Activated CD4-positive, alpha-beta T cell treated with anti-CD3 and anti-CD28 coated beads, Interleukin-2, amount 10 ng/mL, durations not matched to agents 7 days and 5 days (primary cell): ENCODE results near the gene WWOX. TPM values are rescaled to one million over a fixed set of nuclear protein-coding genes. Genes with fewer than 3 reads are reported as not detected.
"Not testable (repeated sequence)": the region's sequence is repeated elsewhere in the genome, so short reads cannot be mapped to it uniquely, and the experiment has no call there.

Experiments used
- CTCF ChIA-PET: fragments of 350-600 bp; sonication (Branson Sonifier 250); formaldehyde crosslinking; loops from one replicate; lab custom pipeline; 2021; ENCODE audit warnings: antibody characterized with exemption; lab: Charles Lee
- POLR2A ChIA-PET: fragments of 350-600 bp; sonication (Branson Sonifier 250); formaldehyde crosslinking; loops from one replicate; lab custom pipeline; 2021; ENCODE audit warnings: antibody characterized with exemption; lab: Charles Lee
- DNase-seq: peaks from one replicate; pipeline ENCODE4 v3.0.0-alpha.2; 2020
- H3K27ac Mint-ChIP-seq: one replicate; pipeline ENCODE4 v1.8.0; 2021; ENCODE audit warnings: mild to moderate bottlenecking, moderate library complexity, mixed read lengths
- H3K27me3 Mint-ChIP-seq: one replicate; pipeline ENCODE4 v1.8.0; 2021; ENCODE audit warnings: mixed read lengths
- H3K36me3 Mint-ChIP-seq: one replicate; pipeline ENCODE4 v1.8.0; 2021; ENCODE audit warnings: low read depth, mixed read lengths
- H3K4me1 Mint-ChIP-seq: one replicate; pipeline ENCODE4 v1.8.0; 2021; ENCODE audit warnings: mixed read lengths
- H3K4me3 Mint-ChIP-seq: one replicate; pipeline ENCODE4 v1.8.0; 2021; ENCODE audit warnings: mild to moderate bottlenecking, moderate library complexity, mixed read lengths
- H3K9me3 Mint-ChIP-seq: one replicate; pipeline ENCODE4 v1.8.0; 2021; ENCODE audit warnings: mixed read lengths
- total RNA-seq, 2 experiments: library from RNA; stranded (reverse); gene quantifications; one replicate each; pipeline ENCODE4 v1.2.3, GENCODE V29; 2021

Gene WWOX
- total RNA-seq, 2 experiments from 2014 or later: 22.2 to 28.9 TPM

DNA sequence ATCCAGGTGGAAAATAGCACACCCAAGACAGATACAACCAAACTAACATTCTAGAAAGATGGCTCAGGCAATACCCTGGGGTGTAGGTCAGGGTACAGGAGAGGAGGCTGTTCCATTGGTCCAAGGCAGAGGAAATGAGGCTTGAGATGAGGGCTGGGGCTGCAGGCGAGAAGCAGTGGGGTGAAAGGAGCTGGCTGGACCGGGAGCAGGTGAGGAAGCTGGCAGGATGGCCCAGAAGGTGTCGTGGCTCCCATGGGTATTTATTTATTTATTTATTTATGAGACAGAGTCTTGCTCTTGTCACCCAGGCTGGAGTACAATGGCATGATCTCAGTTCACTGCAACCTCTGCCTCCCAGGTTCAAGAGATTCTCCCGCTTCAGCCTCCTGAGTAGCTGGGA is 1161.4 kb downstream of the WWOX start:
- H3K36me3 Mint-ChIP-seq, H3K4me3 Mint-ChIP-seq, POLR2A ChIA-PET, DNase-seq, H3K27ac Mint-ChIP-seq, H3K4me1 Mint-ChIP-seq: not testable (repeated sequence)
- peaks cover 13% of the 10 kb centered on the region for H3K9me3 Mint-ChIP-seq
- CTCF ChIA-PET: interaction anchor here (0.5 to 1.4 kb wide), 4 partner anchors 9 to 71 kb away, joined by 3 to 6 read pairs (median 3); no protein-coding TSS in a partner anchor
- H3K27me3 Mint-ChIP-seq: peaks cover 28% of the 10 kb centered on the region

DNA sequence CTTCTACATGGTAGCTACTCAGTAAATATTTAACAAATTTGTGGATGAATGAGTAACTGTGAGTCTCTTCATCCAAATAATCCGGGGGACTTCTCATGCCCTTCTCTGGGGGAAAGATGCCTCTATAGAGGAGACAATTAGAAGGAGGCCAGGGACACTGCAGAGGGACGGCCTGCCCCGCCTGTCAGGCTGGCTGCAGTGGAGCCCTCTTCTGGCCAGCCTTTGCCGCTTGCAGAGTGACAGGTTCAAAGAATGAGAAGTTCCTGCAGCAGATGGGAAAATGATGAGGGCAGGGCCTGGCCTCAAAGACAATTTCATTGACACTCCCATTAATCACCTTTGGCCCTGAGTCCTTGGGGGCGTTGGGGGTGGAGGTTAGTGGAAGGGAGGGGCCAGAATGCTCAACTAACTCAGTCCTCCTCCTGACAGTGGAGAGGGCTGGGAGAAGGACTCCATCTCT is 1162.1 kb downstream of the WWOX start:
- CTCF ChIA-PET: interaction anchor here (0.6 to 3.6 kb wide), 4 partner anchors 8 to 71 kb away, joined by 3 to 16 read pairs (median 4); no protein-coding TSS in a partner anchor
- peaks cover 32% of the 10 kb centered on the region for H3K27me3 Mint-ChIP-seq
- peaks cover 16% of the 10 kb centered on the region for H3K9me3 Mint-ChIP-seq
- DNase-seq: no peak
- POLR2A ChIA-PET: no interaction called here
- H3K4me3 Mint-ChIP-seq: no peak overlapping the region
- H3K27ac Mint-ChIP-seq: no peak overlapping the region
- H3K36me3 Mint-ChIP-seq: no peaks in the 10 kb centered on the region
- H3K4me1 Mint-ChIP-seq: peaks cover 3% of the 10 kb centered on the region

DNA sequence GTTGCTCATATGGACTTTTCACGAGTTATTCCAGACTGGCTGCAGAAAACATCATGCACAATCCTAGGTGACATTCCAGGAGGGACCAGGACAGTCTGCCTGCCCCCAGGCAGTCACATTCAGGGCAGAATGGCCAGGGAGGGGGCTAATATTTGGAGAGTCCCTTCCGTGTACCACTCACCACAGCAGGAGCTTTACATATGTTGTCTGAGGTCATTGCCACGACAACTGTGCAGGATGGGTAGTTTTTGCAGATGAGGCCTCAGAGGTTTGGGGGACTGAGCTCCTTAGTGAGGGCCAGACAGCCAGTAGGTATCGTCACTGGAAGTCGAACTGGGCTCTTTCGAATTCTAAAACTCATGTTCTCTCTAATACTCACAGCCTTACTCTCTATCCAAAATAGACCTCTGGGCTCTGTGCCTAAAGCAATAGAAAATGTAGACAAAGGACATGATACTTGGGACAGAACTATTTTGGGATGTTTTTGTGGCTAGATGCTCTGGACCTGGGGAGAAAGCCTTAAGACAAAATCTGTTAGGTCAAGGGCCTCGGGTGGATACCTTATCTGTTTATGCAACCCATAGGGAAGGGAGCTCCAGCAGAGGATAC is 1162.6 kb downstream of the WWOX start:
- H3K9me3 Mint-ChIP-seq: peaks cover 18% of the 10 kb centered on the region
- no peak overlapping the region for H3K27ac Mint-ChIP-seq
- DNase-seq: no peak
- peaks cover 34% of the 10 kb centered on the region for H3K27me3 Mint-ChIP-seq
- POLR2A ChIA-PET: no interaction called here
- CTCF ChIA-PET: interaction anchor here (1.4 to 3.6 kb wide), 3 partner anchors 8 to 11 kb away, joined by 3 to 16 read pairs (median 6); no protein-coding TSS in a partner anchor
- H3K36me3 Mint-ChIP-seq: no peaks in the 10 kb centered on the region
- H3K4me1 Mint-ChIP-seq: peaks cover 9% of the 10 kb centered on the region
- no peak overlapping the region for H3K4me3 Mint-ChIP-seq

Other genes starting within 250 kb of the WWOX start
- not detected for gene CLEC3A, start 77.1 kb upstream of the WWOX start, total RNA-seq